ENCODE measurements around the gene APBB1IP. TPM values are rescaled to one million over a fixed set of nuclear protein-coding genes. Genes with fewer than 3 reads are reported as not detected.

The APBB1IP gene
- total RNA-seq, 1 donor from 2014 or later = 40.0 TPM

- peak overlapping the region; percentile 66 for H3K27ac Mint-ChIP-seq
- H3K9me3 Mint-ChIP-seq = peaks cover 7% of the 10 kb centered on the region
- DNase-seq = no peak
- no peak overlapping the region for H3K4me3 Mint-ChIP-seq
- intact Hi-C loops (cut with micrococcal nuclease) = no loop called here
- H3K36me3 Mint-ChIP-seq (ENCODE audit: low read depth) = peaks cover 62% of the 10 kb centered on the region
- peaks cover 21% of the 10 kb centered on the region for H3K4me1 Mint-ChIP-seq
- H3K27me3 Mint-ChIP-seq = no peaks in the 10 kb centered on the region
Observed at GRCh38 chr10:26543567-26544306, 105.6 kb downstream of the APBB1IP start.

- no peak for DNase-seq
- intact Hi-C loops (cut with micrococcal nuclease) = no loop called here
- H3K9me3 Mint-ChIP-seq = peaks cover 12% of the 10 kb centered on the region
- H3K4me3 Mint-ChIP-seq = no peak overlapping the region
- H3K4me1 Mint-ChIP-seq = peaks cover 23% of the 10 kb centered on the region
- H3K27me3 Mint-ChIP-seq = no peaks in the 10 kb centered on the region
- H3K27ac Mint-ChIP-seq = no peak overlapping the region
- H3K36me3 Mint-ChIP-seq (ENCODE audit: low read depth) = peaks cover 71% of the 10 kb centered on the region
Observed at GRCh38 chr10:26544932-26545331, 106.8 kb downstream of the APBB1IP start.

GRCh38 chr10:26550774-26551526 is 112.8 kb downstream of the APBB1IP start:
- Mint-ChIP-seq H3K36me3 (ENCODE audit: low read depth) (peaks cover 80% of the 10 kb centered on the region), H3K9me3 (peaks cover 20% of the 10 kb centered on the region), H3K4me1 (peaks cover 4% of the 10 kb centered on the region), H3K27me3 (no peaks in the 10 kb centered on the region), H3K4me3 (no peak overlapping the region), H3K27ac (no peak overlapping the region)
- intact Hi-C loops (cut with micrococcal nuclease) = loop anchor here (10.0 kb wide), 1 partner anchor 116 kb away; the partner anchor contains the start of gene APBB1IP
- DNase-seq = no peak

GRCh38 chr10:26554246-26554645 is 116.1 kb downstream of the APBB1IP start:
- Mint-ChIP-seq H3K27me3 (no peaks in the 10 kb centered on the region), H3K4me1 (peaks cover 2% of the 10 kb centered on the region), H3K36me3 (ENCODE audit: low read depth) (peaks cover 60% of the 10 kb centered on the region), H3K27ac (no peak overlapping the region), H3K4me3 (no peak overlapping the region), H3K9me3 (peaks cover 12% of the 10 kb centered on the region)
- no peak for DNase-seq
- intact Hi-C loops (cut with micrococcal nuclease) = loop anchor here (10.0 kb wide), 1 partner anchor 119 kb away; the partner anchor contains the start of gene APBB1IP

GRCh38 chr10:26555719-26556368 is 117.7 kb downstream of the APBB1IP start:
- no peak overlapping the region for H3K4me3 Mint-ChIP-seq
- H3K27ac Mint-ChIP-seq = no peak overlapping the region
- peaks cover 55% of the 10 kb centered on the region for H3K36me3 Mint-ChIP-seq (ENCODE audit: low read depth)
- peaks cover 2% of the 10 kb centered on the region for H3K4me1 Mint-ChIP-seq
- no peaks in the 10 kb centered on the region for H3K27me3 Mint-ChIP-seq
- no peaks in the 10 kb centered on the region for H3K9me3 Mint-ChIP-seq
- DNase-seq = no peak
- intact Hi-C loops (cut with micrococcal nuclease) = loop anchor here (5.0 to 10.0 kb wide), 2 partner anchors 121 to 679 kb away; partner anchors contain the start of gene APBB1IP

- no peak overlapping the region for H3K4me3 Mint-ChIP-seq
- intact Hi-C loops (cut with micrococcal nuclease) = loop anchor here (1.0 to 10.0 kb wide), 3 partner anchors 122 to 680 kb away; partner anchors contain the start of gene APBB1IP
- peak overlapping the region; percentile 16 for H3K27ac Mint-ChIP-seq
- peaks cover 2% of the 10 kb centered on the region for H3K4me1 Mint-ChIP-seq
- H3K9me3 Mint-ChIP-seq = no peaks in the 10 kb centered on the region
- peaks cover 49% of the 10 kb centered on the region for H3K36me3 Mint-ChIP-seq (ENCODE audit: low read depth)
- H3K27me3 Mint-ChIP-seq = no peaks in the 10 kb centered on the region
- DNase-seq = peak; percentile 80
Observed at GRCh38 chr10:26556748-26557640, 118.9 kb downstream of the APBB1IP start.

- H3K36me3 Mint-ChIP-seq (ENCODE audit: low read depth) = peaks cover 48% of the 10 kb centered on the region
- no peak for DNase-seq
- H3K9me3 Mint-ChIP-seq = no peaks in the 10 kb centered on the region
- H3K4me1 Mint-ChIP-seq = peaks cover 2% of the 10 kb centered on the region
- intact Hi-C loops (cut with micrococcal nuclease) = loop anchor here (1.0 to 10.0 kb wide), 3 partner anchors 123 to 680 kb away; partner anchors contain the start of gene APBB1IP
- no peaks in the 10 kb centered on the region for H3K27me3 Mint-ChIP-seq
- H3K4me3 Mint-ChIP-seq = no peak overlapping the region
- no peak overlapping the region for H3K27ac Mint-ChIP-seq
Observed at GRCh38 chr10:26557641-26558014, 119.5 kb downstream of the APBB1IP start.

GRCh38 chr10:26566525-26567350 is 128.6 kb downstream of the APBB1IP start:
- Mint-ChIP-seq H3K27ac (no peak overlapping the region), H3K27me3 (no peaks in the 10 kb centered on the region), H3K4me3 (no peak overlapping the region), H3K9me3 (no peaks in the 10 kb centered on the region), H3K4me1 (no peaks in the 10 kb centered on the region), H3K36me3 (ENCODE audit: low read depth) (peaks cover 61% of the 10 kb centered on the region)
- no peak for DNase-seq
- intact Hi-C loops (cut with micrococcal nuclease) = no loop called here

- intact Hi-C loops (cut with micrococcal nuclease) = no loop called here
- H3K4me3 Mint-ChIP-seq = no peak overlapping the region
- H3K9me3 Mint-ChIP-seq = no peaks in the 10 kb centered on the region
- no peak overlapping the region for H3K27ac Mint-ChIP-seq
- no peak for DNase-seq
- no peaks in the 10 kb centered on the region for H3K27me3 Mint-ChIP-seq
- H3K4me1 Mint-ChIP-seq = no peaks in the 10 kb centered on the region
- H3K36me3 Mint-ChIP-seq (ENCODE audit: low read depth) = peaks cover 62% of the 10 kb centered on the region
Observed at GRCh38 chr10:26567351-26567721, 129.2 kb downstream of the APBB1IP start.

- Mint-ChIP-seq H3K36me3 (ENCODE audit: low read depth) (peaks cover 51% of the 10 kb centered on the region), H3K9me3 (peaks cover 4% of the 10 kb centered on the region), H3K4me1 (no peaks in the 10 kb centered on the region), H3K27ac (no peak overlapping the region), H3K27me3 (no peaks in the 10 kb centered on the region), H3K4me3 (no peak overlapping the region)
- DNase-seq = no peak
- intact Hi-C loops (cut with micrococcal nuclease) = no loop called here
Observed at GRCh38 chr10:26571655-26572054, 133.5 kb downstream of the APBB1IP start.

GRCh38 chr10:26573674-26574073 is 135.5 kb downstream of the APBB1IP start:
- no peaks in the 10 kb centered on the region for H3K4me1 Mint-ChIP-seq
- H3K36me3 Mint-ChIP-seq (ENCODE audit: low read depth) = peaks cover 42% of the 10 kb centered on the region
- no peak for DNase-seq
- H3K27me3 Mint-ChIP-seq = no peaks in the 10 kb centered on the region
- H3K27ac Mint-ChIP-seq = no peak overlapping the region
- no peak overlapping the region for H3K4me3 Mint-ChIP-seq
- intact Hi-C loops (cut with micrococcal nuclease) = no loop called here
- peaks cover 4% of the 10 kb centered on the region for H3K9me3 Mint-ChIP-seq

GRCh38 chr10:26574783-26575182 is 136.6 kb downstream of the APBB1IP start:
- H3K27me3 Mint-ChIP-seq = no peaks in the 10 kb centered on the region
- peaks cover 37% of the 10 kb centered on the region for H3K36me3 Mint-ChIP-seq (ENCODE audit: low read depth)
- intact Hi-C loops (cut with micrococcal nuclease) = no loop called here
- H3K4me1 Mint-ChIP-seq = no peaks in the 10 kb centered on the region
- no peak overlapping the region for H3K27ac Mint-ChIP-seq
- peaks cover 4% of the 10 kb centered on the region for H3K9me3 Mint-ChIP-seq
- no peak overlapping the region for H3K4me3 Mint-ChIP-seq
- DNase-seq = no peak
